SK-N-SH (cell line): ENCODE results near the gene RNF145.

Experiments
- CTCF ChIP-seq: fragments of 200-600 bp; sonication (generic); IDR thresholded peaks from 2 replicates; pipeline ENCODE4 v1.6.1; 2017; ENCODE audit warnings: antibody characterized with exemption, mild to moderate bottlenecking, moderate library complexity
- EZH2phosphoT487 ChIP-seq: fragments of 200-600 bp; sonication (generic); IDR thresholded peaks from 2 replicates; pipeline ENCODE4 v1.6.1; 2017; ENCODE audit warnings: low read depth, mixed run types, mild to moderate bottlenecking, antibody characterized with exemption, moderate library complexity, borderline replicate concordance
- JUND ChIP-seq: IDR thresholded peaks from 2 replicates; pipeline ENCODE4 v1.4.0; 2012
- POLR2AphosphoS5 ChIP-seq: IDR thresholded peaks from 2 replicates; pipeline ENCODE4 v1.6.1; 2012; ENCODE audit warnings: low read depth, low read length
- RAD21 ChIP-seq: IDR thresholded peaks from 2 replicates; pipeline ENCODE4 v1.6.1; 2012; ENCODE audit warnings: mild to moderate bottlenecking, low read length
- TAF1 ChIP-seq: IDR thresholded peaks from 2 replicates; pipeline ENCODE4 v1.6.1; 2012; ENCODE audit warnings: low read depth, mild to moderate bottlenecking, low read length, moderate library complexity, borderline replicate concordance
- YY1 ChIP-seq: IDR thresholded peaks from 2 replicates; pipeline ENCODE4 v1.4.0; 2012; ENCODE audit warnings: low read depth, mild to moderate bottlenecking
- TF ChIP-seq, protein P1 (sequence below): IDR thresholded peaks from 2 replicates; pipeline ENCODE4 v1.4.0; 2012; ENCODE audit warnings: low read depth, borderline replicate concordance

DNA sequence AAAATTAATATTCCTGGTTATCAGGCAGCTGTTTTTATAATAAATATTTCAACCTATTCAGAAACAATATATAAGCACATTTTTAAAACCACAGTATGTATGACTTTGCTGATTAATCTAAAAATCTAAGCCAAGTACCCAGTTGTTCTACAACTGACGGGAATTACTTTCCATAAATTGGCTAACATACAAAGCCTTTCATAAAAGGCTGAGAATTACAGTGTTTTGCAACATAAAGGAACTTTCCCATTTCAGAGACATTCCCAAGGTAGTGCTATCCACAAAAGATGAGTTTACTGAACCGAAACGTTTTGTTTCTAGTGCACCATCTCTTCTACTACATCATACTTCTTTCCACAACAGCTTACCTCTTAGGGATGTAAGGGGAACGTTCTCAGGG is 7.2 kb downstream of the RNF145 start:
- TF ChIP-seq JUND = no peak
- no peak for TF ChIP-seq YY1
- no peak for TF ChIP-seq RAD21
- no peak for TF ChIP-seq POLR2AphosphoS5
- TF ChIP-seq TAF1 = no peak
- no peak for TF ChIP-seq CTCF
- TF ChIP-seq EZH2phosphoT487 = no peak
- TF ChIP-seq, protein P1, sequence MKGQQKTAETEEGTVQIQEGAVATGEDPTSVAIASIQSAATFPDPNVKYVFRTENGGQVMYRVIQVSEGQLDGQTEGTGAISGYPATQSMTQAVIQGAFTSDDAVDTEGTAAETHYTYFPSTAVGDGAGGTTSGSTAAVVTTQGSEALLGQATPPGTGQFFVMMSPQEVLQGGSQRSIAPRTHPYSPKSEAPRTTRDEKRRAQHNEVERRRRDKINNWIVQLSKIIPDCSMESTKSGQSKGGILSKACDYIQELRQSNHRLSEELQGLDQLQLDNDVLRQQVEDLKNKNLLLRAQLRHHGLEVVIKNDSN = no peak
